Motor neuron (in vitro differentiated cells): Measurements from ENCODE around the gene CFLAR. TPM values are rescaled to one million over a fixed set of nuclear protein-coding genes. Genes with fewer than 3 reads are reported as not detected.
A peak's percentile ranks its signal among the peaks of the same experiment; 100 is the strongest.

Experiments used
- ATAC-seq, 8 experiments: fragments of 200-7000 bp; cut with Tn5 transposase; replicated peaks in 6 of 8; 2 replicates each; pipeline ENCODE4 v1.8.0; 2021; ENCODE audit warnings: mild to moderate bottlenecking in 8 of 8, moderate library complexity in 8 of 8
- H3K27ac ChIP-seq, 2 donors: fragments of 250-450 bp; sonication (Bioruptor Pico); 2 replicates each; pipeline ENCODE4 v1.9.0; 2021; ENCODE audit warnings: antibody characterized with exemption in 2 of 2, mild to moderate bottlenecking in 2 of 2, moderate library complexity in 1 of 2
- H3K4me1 ChIP-seq, 2 donors: fragments of 250-450 bp; sonication (Bioruptor Pico); replicated peaks in 1 of 2; 2 replicates each; pipeline ENCODE4 v1.6.1; 2021; ENCODE audit warnings: antibody characterized with exemption in 2 of 2, mild to moderate bottlenecking in 2 of 2, moderate library complexity in 1 of 2
- H3K4me3 ChIP-seq, 5 donors: fragments of 250-450 bp; sonication (Bioruptor Pico); 2 replicates each; pipeline ENCODE4 v1.9.0; 2021; ENCODE audit warnings: antibody characterized with exemption in 5 of 5, mild to moderate bottlenecking in 5 of 5, moderate library complexity in 4 of 5
- WGBS, 10 experiments: fragments of 450-650 bp; shearing (Covaris generic); methylation state at CpG; one replicate each; pipeline ENCODE4 v1.0.0; 2022; 5-methylcytosine and 5-hydroxymethylcytosine counted together
- in situ Hi-C, 9 experiments: fragments of 400-800 bp; cut with MboI; loops; one replicate each; pipeline ENCODE4 v1.15.0; 2021; ENCODE audit warnings: low sequenced_read_pairs in 9 of 9, low pct_unique_long_range_greater_than_20kb in 2 of 9; ENCODE audit not compliant: unreplicated experiment in 9 of 9
- total RNA-seq, 8 experiments: library from RNA; unstranded; fragments of 300-600 nt; gene quantifications; 2 replicates each; pipeline versions ENCODE4 v1.2.3 to v1.2.4, GENCODE V29; 2022

The CFLAR gene
- total RNA-seq, 8 experiments from 2014 or later, result 11.4 to 107 (median 24.2) TPM

- in situ Hi-C loops, result no loop called here
- Histone ChIP-seq H3K4me1 (no peaks in the 10 kb centered on the region), H3K27ac (no peak overlapping the region), H3K4me3 (no peak overlapping the region)
- 60 to 95% (median 87%) methylated on average over 1 to 8 of the region's 8 CpGs; no CpG with 5 or more reads in 3 of the 10 experiments for WGBS, 10 experiments
- ATAC-seq, result no peak
Observed at GRCh38 chr2:201201371-201201770, 85.4 kb downstream of the CFLAR start.

- 13 to 100% (median 87%) methylated on average over 1 to 6 of the region's 6 CpGs; no CpG with 5 or more reads in 2 of the 10 experiments for WGBS, 10 experiments
- no peak overlapping the region for H3K4me3 ChIP-seq
- in situ Hi-C loops, result no loop called here
- H3K27ac ChIP-seq, result no peak overlapping the region
- peak in 3 of 8 experiments; percentile 86 to 90 (median 88) for ATAC-seq
- H3K4me1 ChIP-seq, result no peaks in the 10 kb centered on the region
Observed at GRCh38 chr2:201203916-201204654, 88.1 kb downstream of the CFLAR start.

GRCh38 chr2:201204655-201205514 lies 88.9 kb downstream of the CFLAR start:
- Histone ChIP-seq H3K27ac (no peak overlapping the region), H3K4me1 (no peaks in the 10 kb centered on the region), H3K4me3 (no peak overlapping the region)
- in situ Hi-C loops, result no loop called here
- 38 to 100% (median 87%) methylated on average over 1 to 7 of the region's 9 CpGs for WGBS, 10 experiments
- ATAC-seq, result no peak

- 17 to 93% (median 72%) methylated on average over 1 to 3 of the region's 3 CpGs; no CpG with 5 or more reads in 2 of the 10 experiments for WGBS, 10 experiments
- Histone ChIP-seq H3K4me3 (no peak overlapping the region), H3K4me1 (no peaks in the 10 kb centered on the region), H3K27ac (no peak overlapping the region)
- in situ Hi-C loops, result no loop called here
- ATAC-seq, result peak in 2 of 8 experiments; percentile 52 to 67
Observed at GRCh38 chr2:201205515-201205849, 89.5 kb downstream of the CFLAR start.

- Histone ChIP-seq H3K4me1 (no peaks in the 10 kb centered on the region), H3K4me3 (no peak overlapping the region), H3K27ac (no peak overlapping the region)
- ATAC-seq, result no peak
- in situ Hi-C loops, result no loop called here
- 84 to 100% (median 94%) methylated on average over 1 to 11 of the region's 12 CpGs for WGBS, 10 experiments
Observed at GRCh38 chr2:201208563-201209252, 92.7 kb downstream of the CFLAR start.

GRCh38 chr2:201215963-201216362 lies 100.0 kb downstream of the CFLAR start:
- 82 to 100% (median 94%) methylated on average over 2 to 4 of the region's 4 CpGs for WGBS, 10 experiments
- in situ Hi-C loops, result no loop called here
- H3K27ac ChIP-seq, result no peak overlapping the region
- no peak for ATAC-seq
- no peak overlapping the region for H3K4me3 ChIP-seq
- H3K4me1 ChIP-seq, result no peaks in the 10 kb centered on the region

GRCh38 chr2:201216918-201217317 lies 101.0 kb downstream of the CFLAR start:
- in situ Hi-C loops, result no loop called here
- Histone ChIP-seq H3K27ac (no peak overlapping the region), H3K4me3 (no peak overlapping the region), H3K4me1 (no peaks in the 10 kb centered on the region)
- 60 to 92% (median 74%) methylated on average over 1 of the region's 1 CpG; no CpG with 5 or more reads in 6 of the 10 experiments for WGBS, 10 experiments
- ATAC-seq, result no peak

- WGBS, 10 experiments, result 96 to 100% (median 98%) methylated on average over 1 to 5 of the region's 6 CpGs; no CpG with 5 or more reads in 6 of the 10 experiments
- no peak overlapping the region for H3K4me3 ChIP-seq
- peak in 2 of 8 experiments; percentile 29 to 77 for ATAC-seq
- no peak overlapping the region for H3K27ac ChIP-seq
- H3K4me1 ChIP-seq, result no peaks in the 10 kb centered on the region
- in situ Hi-C loops, result no loop called here
Observed at GRCh38 chr2:201218780-201219179, 102.8 kb downstream of the CFLAR start.

GRCh38 chr2:201219328-201220096 lies 103.5 kb downstream of the CFLAR start:
- no peak overlapping the region for H3K4me3 ChIP-seq
- H3K27ac ChIP-seq, result no peak overlapping the region
- in situ Hi-C loops, result no loop called here
- WGBS, 10 experiments, result 55 to 100% (median 92%) methylated on average over 2 to 5 of the region's 5 CpGs; no CpG with 5 or more reads in 1 of the 10 experiments
- peak in 3 of 8 experiments; percentile 15 to 45 (median 32) for ATAC-seq
- H3K4me1 ChIP-seq, result no peaks in the 10 kb centered on the region

- 55 to 100% (median 66%) methylated on average over 1 to 4 of the region's 4 CpGs; no CpG with 5 or more reads in 4 of the 10 experiments for WGBS, 10 experiments
- in situ Hi-C loops, result no loop called here
- Histone ChIP-seq H3K4me3 (no peak overlapping the region), H3K4me1 (no peaks in the 10 kb centered on the region), H3K27ac (no peak overlapping the region)
- no peak for ATAC-seq
Observed at GRCh38 chr2:201220102-201220570, 104.2 kb downstream of the CFLAR start.

GRCh38 chr2:201223089-201224073 lies 107.4 kb downstream of the CFLAR start:
- Histone ChIP-seq H3K4me3 (no peak overlapping the region), H3K4me1 (no peaks in the 10 kb centered on the region), H3K27ac (no peak overlapping the region)
- in situ Hi-C loops, result no loop called here
- ATAC-seq, result no peak
- 11 to 91% (median 70%) methylated on average over 2 to 5 of the region's 8 CpGs; no CpG with 5 or more reads in 1 of the 10 experiments for WGBS, 10 experiments
